CD14-positive monocyte (primary cell): ENCODE results near the gene ENKUR. TPM values are rescaled to one million over a fixed set of nuclear protein-coding genes. Genes with fewer than 3 reads are reported as not detected.

Source experiments
- DNase-seq, 3 donors: peaks; one replicate each; pipeline ENCODE4 v3.0.0-alpha.2; 2011 to 2022
- H2AFZ ChIP-seq: 2 replicates; pipeline ENCODE4 v1.6.0; 2012; ENCODE audit warnings: mild to moderate bottlenecking, low read depth, low read length, inconsistent platforms; ENCODE audit not compliant: insufficient read depth, poor library complexity, severe bottlenecking
- H3K27ac ChIP-seq, 2 donors: 1 replicate in 1 of 2; 2 replicates in 1 of 2; pipeline ENCODE4 v1.5.1; 2012 to 2013; ENCODE audit warnings: low read length in 2 of 2, control low read depth in 1 of 2, inconsistent platforms in 1 of 2, low read depth in 1 of 2, mild to moderate bottlenecking in 1 of 2
- H3K27me3 ChIP-seq, 2 donors: one replicate each; pipeline versions ENCODE4 v1.6.0 to v1.6.1; 2011 to 2013; ENCODE audit warnings: low read length in 2 of 2; ENCODE audit not compliant: control insufficient read depth in 2 of 2, insufficient read depth in 2 of 2
- H3K36me3 ChIP-seq, 2 donors: replicated peaks in 1 of 2; 1 replicate in 1 of 2; 2 replicates in 1 of 2; pipeline versions ENCODE4 v1.5.1 to v1.6.1; 2012 to 2013; ENCODE audit warnings: low read length in 2 of 2, control low read depth in 1 of 2, inconsistent platforms in 1 of 2, mild to moderate bottlenecking in 1 of 2; ENCODE audit not compliant: insufficient read depth in 2 of 2, control insufficient read depth in 1 of 2
- H3K4me1 ChIP-seq, 2 donors: 1 replicate in 1 of 2; 2 replicates in 1 of 2; pipeline versions ENCODE4 v1.5.1 to v1.6.1; 2012 to 2013; ENCODE audit warnings: low read length in 2 of 2, control low read depth in 1 of 2, inconsistent platforms in 1 of 2, mild to moderate bottlenecking in 1 of 2, moderate library complexity in 1 of 2; ENCODE audit not compliant: insufficient read depth in 2 of 2, control insufficient read depth in 1 of 2
- H3K4me2 ChIP-seq: replicated peaks from 2 replicates; pipeline ENCODE3; 2012; ENCODE audit warnings: low read length, moderate library complexity, mild to moderate bottlenecking; ENCODE audit not compliant: poor library complexity, severe bottlenecking; ENCODE audit errors: extremely low read depth
- H3K4me3 ChIP-seq, 3 experiments: fragments of 200-600 bp in 1 of 3; sonication (generic) in 1 of 3; replicated peaks in 1 of 3; 1 replicate in 2 of 3; 2 replicates in 1 of 3; pipeline ENCODE4 v1.5.1; 2011 to 2013; ENCODE audit warnings: low read length in 3 of 3, mild to moderate bottlenecking in 3 of 3, control low read depth in 2 of 3, low read depth in 2 of 3, inconsistent platforms in 1 of 3, moderate library complexity in 1 of 3
- H3K79me2 ChIP-seq: 2 replicates; pipeline ENCODE4 v1.6.0; 2012; ENCODE audit warnings: mild to moderate bottlenecking, control low read depth, inconsistent platforms, low read length, moderate library complexity; ENCODE audit not compliant: insufficient read depth
- H3K9ac ChIP-seq: 2 replicates; pipeline ENCODE4 v1.6.0; 2017; ENCODE audit warnings: low read length, mild to moderate bottlenecking; ENCODE audit not compliant: insufficient read depth, poor library complexity, severe bottlenecking
- H3K9me3 ChIP-seq, 2 donors: replicated peaks in 1 of 2; 1 replicate in 1 of 2; 2 replicates in 1 of 2; pipeline versions ENCODE4 v1.5.1 to v1.6.1; 2012 to 2013; ENCODE audit warnings: low read length in 2 of 2, control low read depth in 1 of 2; ENCODE audit not compliant: control insufficient read depth in 1 of 2, insufficient read depth in 1 of 2
- H4K20me1 ChIP-seq: 2 replicates; pipeline ENCODE4 v1.6.0; 2012; ENCODE audit warnings: mild to moderate bottlenecking, low read length, control low read depth, moderate library complexity; ENCODE audit not compliant: insufficient read depth
- H3K27ac Mint-ChIP-seq, 7 donors: one replicate each; pipeline ENCODE4 v1.8.0; 2020; ENCODE audit warnings: mild to moderate bottlenecking in 7 of 7, mixed read lengths in 7 of 7, moderate library complexity in 6 of 7, inconsistent platforms in 2 of 7
- H3K27me3 Mint-ChIP-seq, 3 donors: one replicate each; pipeline ENCODE4 v1.8.0; 2021 to 2022; ENCODE audit warnings: low read depth in 3 of 3, mild to moderate bottlenecking in 3 of 3, mixed read lengths in 3 of 3, moderate library complexity in 3 of 3, inconsistent platforms in 1 of 3
- H3K36me3 Mint-ChIP-seq, 2 donors: one replicate each; pipeline ENCODE4 v1.8.0; 2020; ENCODE audit warnings: mixed read lengths in 2 of 2, inconsistent platforms in 1 of 2, mild to moderate bottlenecking in 1 of 2
- H3K4me1 Mint-ChIP-seq: one replicate; pipeline ENCODE4 v1.8.0; 2020; ENCODE audit warnings: mild to moderate bottlenecking, mixed read lengths
- H3K4me3 Mint-ChIP-seq, 2 donors: one replicate each; pipeline ENCODE4 v1.8.0; 2020; ENCODE audit warnings: mild to moderate bottlenecking in 2 of 2, mixed read lengths in 2 of 2, moderate library complexity in 1 of 2
- H3K9me3 Mint-ChIP-seq, 7 donors: one replicate each; pipeline ENCODE4 v1.8.0; 2020 to 2022; ENCODE audit warnings: mixed read lengths in 7 of 7, mild to moderate bottlenecking in 6 of 7, moderate library complexity in 6 of 7, inconsistent platforms in 2 of 7
- CTCF ChIP-seq: fragments of 200-600 bp; IDR thresholded peaks from one replicate; pipeline ENCODE4 v1.8.0; 2022; ENCODE audit warnings: antibody characterized with exemption, mild to moderate bottlenecking
- WGBS: methylation state at CpG from one replicate; pipeline ENCODE4 v1.1.5; 2013; ENCODE audit warnings: missing lambda C conversion rate; ENCODE audit not compliant: insufficient coverage; 5-methylcytosine and 5-hydroxymethylcytosine counted together
- intact Hi-C, 2 donors: fragments of 100-400 bp; cut with micrococcal nuclease; formaldehyde crosslinking; loops; one replicate each; pipeline versions ENCODE4 v1.15.0 to v1.15.1; 2023
- polyA plus RNA-seq, 3 donors: library from polyadenylated mRNA; depleted of rRNA in 1 of 3; unstranded in 2 of 3; stranded (reverse) in 1 of 3; fragments of 300-500 nt in 2 of 3; fragments of >200 nt in 1 of 3; fragmentation: Illumina TruSeq in 2 of 3; gene quantifications; 1 replicate in 2 of 3; 2 replicates in 1 of 3; pipeline ENCODE4 v1.2.3, GENCODE V29; 2012 to 2021

Gene ENKUR
- polyA plus RNA-seq, 3 donors, result 0.16 TPM; not detected in 2

DNA sequence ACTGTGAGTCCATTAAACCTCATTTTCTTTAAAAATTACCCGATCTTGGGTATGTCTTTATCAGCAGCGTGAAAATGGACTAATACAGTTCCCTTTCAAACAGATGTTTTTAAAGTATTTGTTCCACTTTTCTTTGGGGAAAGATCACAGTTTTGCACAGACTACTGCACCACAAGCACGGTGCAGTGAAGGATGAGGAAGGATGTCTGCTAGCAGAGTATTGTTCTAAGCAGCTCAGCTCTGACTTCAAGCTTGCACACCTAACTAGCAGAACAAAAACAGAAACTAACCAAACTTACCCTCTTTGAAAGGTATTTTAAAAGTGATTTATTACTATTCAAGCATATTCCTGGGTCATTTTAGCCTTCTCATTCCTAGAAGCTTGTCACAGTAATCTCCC, 20.4 kb upstream of the ENKUR start:
- Histone ChIP-seq H3K4me2 (no peak overlapping the region), H2AFZ (no peak overlapping the region), H3K27me3 (no peaks in the 10 kb centered on the region), H3K4me3 (no peak overlapping the region), H3K9ac (no peak overlapping the region), H3K4me1 (no peaks in the 10 kb centered on the region), H3K27ac (no peak overlapping the region), H3K36me3 (no peaks in the 10 kb centered on the region), H3K79me2 (no peaks in the 10 kb centered on the region), H4K20me1 (no peaks in the 10 kb centered on the region), H3K9me3 (no peaks in the 10 kb centered on the region)
- H3K9me3 Mint-ChIP-seq, result peaks cover 0 to 2% (median 0%) of the 10 kb centered on the region in 7 donors
- peaks cover 4 to 9% (median 5%) of the 10 kb centered on the region in 3 donors for H3K27me3 Mint-ChIP-seq
- DNase-seq, result no peak
- WGBS, result 20% methylated on average over 1 of the region's 3 CpGs
- H3K36me3 Mint-ChIP-seq, result no peaks in the 10 kb centered on the region
- no peak overlapping the region for H3K4me3 Mint-ChIP-seq
- TF ChIP-seq CTCF, result no peak
- H3K4me1 Mint-ChIP-seq, result no peaks in the 10 kb centered on the region
- intact Hi-C loops, result no loop called here
- H3K27ac Mint-ChIP-seq, result no peak overlapping the region

DNA sequence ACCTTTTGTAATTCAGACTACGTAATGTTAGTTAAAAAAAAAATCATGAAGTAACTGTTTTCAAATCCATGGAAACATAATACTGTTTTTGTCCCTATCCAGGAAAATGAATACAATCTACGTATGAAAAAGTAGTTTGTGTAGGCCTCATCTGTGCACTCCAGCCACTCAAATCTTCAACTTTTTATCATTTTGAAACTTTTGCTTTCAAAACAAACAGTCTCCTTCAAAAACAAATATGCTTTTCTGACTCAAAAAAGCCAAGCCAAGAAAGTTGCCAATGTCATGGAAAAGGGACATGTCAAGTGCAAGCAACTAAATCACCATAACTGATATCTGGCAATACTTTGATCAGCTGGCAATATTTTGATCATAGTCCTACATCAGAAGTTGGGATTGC, 13.6 kb upstream of the ENKUR start:
- Mint-ChIP-seq H3K9me3 (peaks cover 0 to 7% (median 1%) of the 10 kb centered on the region in 7 donors), H3K27ac (no peak overlapping the region), H3K4me1 (no peaks in the 10 kb centered on the region), H3K36me3 (no peaks in the 10 kb centered on the region), H3K27me3 (no peaks in the 10 kb centered on the region), H3K4me3 (no peak overlapping the region)
- Histone ChIP-seq H3K36me3 (no peaks in the 10 kb centered on the region), H3K27ac (no peak overlapping the region), H3K27me3 (no peaks in the 10 kb centered on the region), H3K79me2 (no peaks in the 10 kb centered on the region), H3K9me3 (no peaks in the 10 kb centered on the region), H3K4me3 (no peak overlapping the region), H3K4me2 (no peak overlapping the region), H4K20me1 (no peaks in the 10 kb centered on the region), H3K9ac (no peak overlapping the region), H2AFZ (no peak overlapping the region), H3K4me1 (no peaks in the 10 kb centered on the region)
- no peak for TF ChIP-seq CTCF
- WGBS, result 100% methylated on average over 1 of the region's 2 CpGs
- intact Hi-C loops, result no loop called here
- no peak for DNase-seq
